HG03196 (cell line): Measurements from ENCODE around the gene BCAN.

Source experiments
- ATAC-seq: cut with Tn5 transposase; IDR thresholded peaks from one replicate; pipeline ENCODE4 v1.9.1; 2021; ENCODE audit not compliant: unreplicated experiment

The BCAN gene

DNA sequence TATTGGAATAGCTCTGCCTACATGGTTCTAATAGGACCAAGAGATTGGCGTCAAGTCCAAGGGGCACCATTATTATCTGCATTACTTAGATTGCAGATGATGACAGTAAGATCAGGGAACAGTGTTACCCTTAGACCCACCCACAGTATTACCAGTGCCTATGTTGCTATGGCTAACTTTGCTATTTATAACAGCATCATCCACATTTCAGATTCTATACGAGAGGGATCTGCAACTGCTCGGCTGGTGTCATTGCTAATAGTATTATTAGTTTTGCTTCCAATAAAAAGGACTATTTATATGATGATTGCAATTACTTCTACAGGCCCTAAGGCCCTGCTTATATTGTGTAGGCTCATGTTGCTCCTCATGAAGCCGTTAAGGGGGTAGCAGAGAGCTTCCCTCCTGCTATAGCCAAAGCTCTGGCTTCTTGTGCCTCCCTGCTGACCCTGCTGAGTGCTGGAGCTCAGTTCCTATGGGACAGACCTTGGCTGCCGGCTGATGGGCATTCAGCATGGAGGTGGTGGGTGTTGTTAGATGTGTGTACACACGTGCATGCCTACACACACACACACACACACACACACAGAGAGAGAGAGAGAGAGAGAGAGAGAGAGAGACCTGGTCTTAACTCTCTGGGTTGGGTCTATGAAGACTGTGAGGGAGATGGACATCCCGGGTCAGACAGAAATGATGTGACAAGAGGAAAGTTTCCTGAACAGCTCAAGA lies 1.3 kb downstream of the BCAN start:
- no peak for ATAC-seq

DNA sequence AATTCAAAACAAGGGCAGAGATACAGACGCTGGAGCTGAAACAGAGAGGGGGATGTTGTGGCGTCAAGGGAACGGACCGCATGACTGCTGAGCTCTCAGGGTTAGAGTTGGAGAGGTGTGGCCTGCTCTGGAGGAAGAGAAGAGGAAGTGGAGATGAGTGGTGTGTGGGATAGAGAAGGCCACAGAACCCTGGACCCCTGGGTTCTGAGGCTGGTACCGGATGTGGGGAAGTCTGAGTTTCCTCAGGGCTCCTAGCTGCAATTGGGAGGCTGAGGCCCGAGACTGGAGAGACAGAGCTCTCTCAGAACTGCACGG lies 1.8 kb downstream of the BCAN start:
- ATAC-seq: no peak

DNA sequence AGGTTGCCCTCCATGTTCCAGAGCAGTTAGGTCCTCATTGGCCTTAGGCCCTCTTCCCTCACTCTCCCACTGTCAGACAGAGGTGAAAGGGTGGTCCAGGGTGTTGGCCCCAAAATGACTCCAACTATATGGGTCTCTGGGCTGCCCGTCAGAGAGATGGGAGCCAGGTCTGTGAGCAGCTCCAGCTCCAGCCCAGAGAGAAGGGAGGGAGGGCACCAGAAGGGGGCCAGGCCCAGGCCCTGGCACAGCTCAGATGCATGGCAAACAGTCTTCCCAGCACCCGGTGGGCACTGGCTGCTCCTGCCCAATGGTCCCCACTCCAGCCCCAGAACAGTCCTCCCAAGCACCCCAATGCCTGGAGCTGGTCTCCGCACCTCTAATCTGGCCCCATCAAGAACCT lies 2.2 kb downstream of the BCAN start:
- no peak for ATAC-seq

DNA sequence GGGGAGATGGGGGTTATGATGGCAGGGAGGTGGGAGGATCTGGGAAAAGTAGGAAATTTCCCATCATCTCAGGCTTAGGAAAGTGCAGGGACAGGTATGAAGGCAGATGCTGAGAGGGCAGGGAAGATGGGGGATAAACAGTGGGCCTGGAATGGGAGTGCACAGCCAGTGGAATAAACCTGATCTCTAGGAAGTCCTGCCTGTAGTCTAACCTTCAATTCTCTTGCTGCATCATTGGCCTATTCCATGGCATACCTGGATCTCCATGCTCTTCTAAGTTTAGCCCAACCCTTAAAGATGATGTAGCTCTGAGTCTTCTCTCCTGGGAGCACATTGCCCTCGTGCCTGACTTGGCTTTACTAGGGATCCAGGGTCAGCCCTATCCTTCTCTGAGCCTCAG lies 2.7 kb downstream of the BCAN start:
- ATAC-seq: no peak

DNA sequence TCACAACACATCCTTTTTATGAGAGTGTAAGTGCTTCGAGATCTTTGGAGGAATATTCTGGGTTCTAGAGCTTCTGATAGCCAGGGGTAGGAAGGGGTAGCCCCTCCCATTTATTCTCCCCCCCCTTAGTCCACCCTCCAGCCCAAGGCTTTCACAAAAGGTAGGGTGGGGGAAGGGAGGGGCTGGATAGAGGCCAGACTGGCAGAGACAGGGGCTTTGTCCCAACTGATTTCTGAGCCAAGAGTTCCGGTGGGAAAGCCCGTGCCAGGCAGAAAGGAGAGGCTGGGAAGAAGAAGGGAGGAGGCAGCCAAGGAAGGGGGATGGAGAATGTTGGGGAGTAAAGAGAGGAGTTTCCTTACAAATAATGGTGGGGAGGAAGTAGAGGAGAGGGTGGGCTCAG lies 3.1 kb downstream of the BCAN start:
- ATAC-seq: no peak

DNA sequence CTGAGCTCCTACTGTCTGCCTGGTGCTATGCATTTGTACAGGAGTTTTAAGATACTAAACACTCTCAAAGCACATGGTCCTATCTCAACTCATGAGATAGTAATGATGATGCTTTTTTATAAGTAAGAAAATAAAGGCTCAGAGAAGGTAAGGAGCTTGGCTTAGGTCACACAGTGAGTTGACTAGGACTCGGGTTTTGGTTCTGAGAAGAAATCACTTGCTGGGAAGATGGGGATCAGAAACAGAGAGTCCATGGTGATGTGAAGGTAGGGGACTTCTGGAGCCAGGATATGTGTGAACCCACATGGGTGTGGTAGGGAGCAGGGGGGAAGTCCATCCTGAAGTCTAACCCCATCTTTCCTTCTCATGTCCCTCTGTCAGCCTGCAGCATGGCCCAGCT lies 3.7 kb downstream of the BCAN start:
- ATAC-seq: no peak

DNA sequence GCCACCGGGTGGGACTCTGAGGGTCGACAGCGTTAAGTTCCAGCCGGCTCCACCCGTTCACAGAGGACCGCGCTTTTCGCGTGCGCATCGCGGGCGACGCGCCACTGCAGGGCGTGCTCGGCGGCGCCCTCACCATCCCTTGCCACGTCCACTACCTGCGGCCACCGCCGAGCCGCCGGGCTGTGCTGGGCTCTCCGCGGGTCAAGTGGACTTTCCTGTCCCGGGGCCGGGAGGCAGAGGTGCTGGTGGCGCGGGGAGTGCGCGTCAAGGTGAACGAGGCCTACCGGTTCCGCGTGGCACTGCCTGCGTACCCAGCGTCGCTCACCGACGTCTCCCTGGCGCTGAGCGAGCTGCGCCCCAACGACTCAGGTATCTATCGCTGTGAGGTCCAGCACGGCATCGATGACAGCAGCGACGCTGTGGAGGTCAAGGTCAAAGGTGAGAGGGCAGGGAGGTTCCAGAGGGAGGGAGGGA lies 4.9 kb downstream of the BCAN start:
- no peak for ATAC-seq

DNA sequence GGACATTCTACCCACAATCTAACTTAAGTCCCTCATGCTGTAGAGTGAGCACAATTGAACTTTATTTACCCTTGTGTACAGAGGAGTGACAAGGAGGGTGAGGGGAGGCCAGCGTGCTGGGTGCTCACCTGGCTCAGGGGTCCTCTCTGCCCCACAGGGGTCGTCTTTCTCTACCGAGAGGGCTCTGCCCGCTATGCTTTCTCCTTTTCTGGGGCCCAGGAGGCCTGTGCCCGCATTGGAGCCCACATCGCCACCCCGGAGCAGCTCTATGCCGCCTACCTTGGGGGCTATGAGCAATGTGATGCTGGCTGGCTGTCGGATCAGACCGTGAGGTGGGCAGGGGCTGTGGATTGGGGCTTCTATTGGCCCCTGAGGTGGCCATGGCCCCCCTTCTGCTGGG lies 5.4 kb downstream of the BCAN start:
- ATAC-seq: no peak

DNA sequence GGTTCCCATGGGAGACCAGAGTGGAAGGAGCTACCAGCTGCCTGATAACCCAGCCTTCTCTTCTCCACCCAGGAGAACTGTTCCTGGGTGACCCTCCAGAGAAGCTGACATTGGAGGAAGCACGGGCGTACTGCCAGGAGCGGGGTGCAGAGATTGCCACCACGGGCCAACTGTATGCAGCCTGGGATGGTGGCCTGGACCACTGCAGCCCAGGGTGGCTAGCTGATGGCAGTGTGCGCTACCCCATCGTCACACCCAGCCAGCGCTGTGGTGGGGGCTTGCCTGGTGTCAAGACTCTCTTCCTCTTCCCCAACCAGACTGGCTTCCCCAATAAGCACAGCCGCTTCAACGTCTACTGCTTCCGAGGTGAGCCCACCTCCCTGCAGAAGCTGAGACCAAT lies 6.6 kb downstream of the BCAN start:
- no peak for ATAC-seq

DNA sequence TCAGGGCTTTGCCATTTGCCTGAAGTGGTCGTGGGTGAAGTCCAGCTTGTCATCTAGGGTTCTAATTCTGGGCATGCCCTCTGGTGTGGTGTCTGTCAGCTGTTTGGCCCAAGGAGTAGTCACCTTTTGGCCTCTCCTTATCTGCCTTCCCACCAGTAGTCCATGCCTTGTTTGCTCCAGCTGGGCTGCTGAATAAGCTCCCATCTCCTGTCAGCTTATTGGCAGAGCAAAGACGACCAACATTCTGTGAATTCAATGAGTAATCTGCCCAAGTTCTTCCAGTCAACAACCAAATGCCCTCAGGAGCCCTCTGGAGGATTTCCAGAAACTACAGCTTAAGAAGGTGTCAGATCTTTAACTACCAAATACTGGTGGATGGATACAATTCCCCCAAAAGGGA lies 7.0 kb downstream of the BCAN start:
- no peak for ATAC-seq

DNA sequence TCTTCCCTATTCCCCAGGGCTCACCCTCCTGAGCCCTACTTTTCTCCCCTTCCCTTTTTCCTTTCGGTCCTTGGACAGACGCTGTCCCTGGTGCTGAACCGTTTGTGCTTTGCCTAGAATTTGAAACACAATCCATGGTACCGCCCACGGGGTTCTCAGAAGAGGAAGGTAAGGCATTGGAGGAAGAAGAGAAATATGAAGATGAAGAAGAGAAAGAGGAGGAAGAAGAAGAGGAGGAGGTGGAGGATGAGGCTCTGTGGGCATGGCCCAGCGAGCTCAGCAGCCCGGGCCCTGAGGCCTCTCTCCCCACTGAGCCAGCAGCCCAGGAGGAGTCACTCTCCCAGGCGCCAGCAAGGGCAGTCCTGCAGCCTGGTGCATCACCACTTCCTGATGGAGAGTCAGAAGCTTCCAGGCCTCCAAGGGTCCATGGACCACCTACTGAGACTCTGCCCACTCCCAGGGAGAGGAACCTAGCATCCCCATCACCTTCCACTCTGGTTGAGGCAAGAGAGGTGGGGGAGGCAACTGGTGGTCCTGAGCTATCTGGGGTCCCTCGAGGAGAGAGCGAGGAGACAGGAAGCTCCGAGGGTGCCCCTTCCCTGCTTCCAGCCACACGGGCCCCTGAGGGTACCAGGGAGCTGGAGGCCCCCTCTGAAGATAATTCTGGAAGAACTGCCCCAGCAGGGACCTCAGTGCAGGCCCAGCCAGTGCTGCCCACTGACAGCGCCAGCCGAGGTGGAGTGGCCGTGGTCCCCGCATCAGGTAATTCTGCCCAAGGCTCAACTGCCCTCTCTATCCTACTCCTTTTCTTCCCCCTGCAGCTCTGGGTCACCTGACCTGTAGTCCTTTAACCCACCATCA lies 10.4 kb downstream of the BCAN start:
- no peak for ATAC-seq

DNA sequence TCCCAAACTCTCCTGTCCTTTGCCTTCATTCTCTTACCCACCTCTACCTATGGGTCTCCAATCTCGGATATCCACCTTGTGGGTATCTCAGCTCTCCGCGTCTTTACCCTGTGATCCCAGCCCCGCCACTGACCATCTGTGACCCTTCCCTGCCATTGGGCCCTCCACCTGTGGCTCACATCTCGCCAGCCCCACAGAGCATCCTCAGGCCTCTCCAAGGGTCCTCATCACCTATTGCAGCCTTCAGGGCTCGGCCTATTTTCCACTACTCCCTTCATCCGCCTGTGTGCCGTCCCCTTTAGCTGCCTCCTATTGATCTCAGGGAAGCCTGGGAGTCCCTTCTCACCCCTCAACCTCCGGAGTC lies 11.1 kb downstream of the BCAN start:
- no peak for ATAC-seq

DNA sequence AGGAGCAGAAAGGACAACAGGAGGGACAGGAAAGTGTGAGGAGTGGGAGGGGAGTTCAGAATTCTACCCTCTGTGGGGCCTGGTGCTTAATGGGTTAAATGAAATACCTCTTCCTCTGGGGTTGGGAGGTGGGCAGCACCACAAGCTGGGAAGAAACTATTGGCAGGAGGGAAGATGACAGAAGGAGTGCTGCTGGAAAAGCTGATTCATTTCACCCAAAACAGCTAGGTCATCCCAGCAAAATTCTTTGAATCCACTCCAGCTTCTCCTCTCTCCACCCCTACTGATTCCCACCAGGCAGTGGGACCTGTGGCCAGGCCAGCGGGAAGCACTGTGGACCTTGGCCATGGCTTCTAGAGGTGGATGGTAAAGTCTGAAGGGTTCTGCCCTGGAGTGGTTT lies 12.8 kb downstream of the BCAN start:
- no peak for ATAC-seq

DNA sequence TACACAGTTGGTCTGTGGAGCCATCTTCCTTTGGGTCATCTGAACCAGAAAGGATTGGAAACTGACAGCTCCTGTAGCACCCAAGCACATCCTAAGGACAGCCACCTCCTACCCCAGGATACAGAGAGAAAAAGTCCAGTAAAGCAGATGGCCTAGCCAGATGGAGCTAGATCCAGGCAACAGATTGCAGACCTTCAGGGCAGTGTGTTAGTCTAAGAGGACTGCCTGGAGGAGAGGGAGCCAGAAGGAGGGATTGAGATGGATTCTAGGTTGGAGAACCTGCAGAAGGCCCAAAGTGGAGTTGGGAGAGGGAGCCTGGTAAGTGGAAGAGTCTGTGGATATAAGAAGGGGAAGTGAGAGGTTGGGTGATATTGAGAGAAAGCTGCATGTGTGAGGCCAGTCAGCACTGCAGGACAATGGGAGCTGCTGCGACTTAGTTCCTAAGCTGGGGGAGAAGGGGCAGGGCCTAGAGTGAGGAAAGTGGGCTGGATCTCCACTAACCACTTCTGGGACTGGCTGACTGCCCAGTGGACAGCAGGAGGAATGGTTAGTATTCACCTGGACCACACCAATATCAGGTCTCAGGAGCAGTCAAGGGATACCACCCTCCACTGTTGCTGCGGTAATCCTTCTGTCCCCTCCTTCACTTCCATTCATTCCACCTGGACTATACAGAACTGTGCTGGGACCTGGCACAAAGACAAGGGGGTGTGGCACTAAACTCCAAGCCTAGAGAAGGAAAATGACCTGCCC lies 13.4 kb downstream of the BCAN start:
- ATAC-seq: no peak

DNA sequence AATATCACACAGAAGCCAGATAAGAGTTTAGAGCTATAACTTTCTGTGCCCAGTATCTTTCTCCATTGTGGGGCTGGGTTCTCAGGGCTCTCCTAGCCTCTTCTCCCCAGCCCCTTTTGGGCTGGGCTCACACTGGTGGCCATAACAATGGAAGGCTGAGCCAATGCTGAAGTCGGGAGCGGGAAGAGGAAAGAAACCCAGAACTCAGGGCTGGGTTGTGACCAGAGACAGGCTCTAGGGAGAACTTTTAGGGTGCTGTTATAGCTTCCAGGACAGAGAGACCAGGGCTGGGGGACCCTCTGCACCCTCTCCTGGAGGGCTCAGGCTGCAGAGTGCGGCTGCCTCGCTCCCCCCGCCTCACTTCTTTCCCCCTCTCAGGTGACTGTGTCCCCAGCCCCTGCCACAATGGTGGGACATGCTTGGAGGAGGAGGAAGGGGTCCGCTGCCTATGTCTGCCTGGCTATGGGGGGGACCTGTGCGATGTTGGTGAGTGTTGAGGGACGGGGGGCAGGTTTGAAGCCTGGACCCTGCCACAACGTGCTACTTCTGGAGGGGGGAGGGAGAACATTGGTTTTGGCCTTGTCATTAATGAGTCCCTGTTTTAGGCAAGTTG lies 14.1 kb downstream of the BCAN start:
- no peak for ATAC-seq

DNA sequence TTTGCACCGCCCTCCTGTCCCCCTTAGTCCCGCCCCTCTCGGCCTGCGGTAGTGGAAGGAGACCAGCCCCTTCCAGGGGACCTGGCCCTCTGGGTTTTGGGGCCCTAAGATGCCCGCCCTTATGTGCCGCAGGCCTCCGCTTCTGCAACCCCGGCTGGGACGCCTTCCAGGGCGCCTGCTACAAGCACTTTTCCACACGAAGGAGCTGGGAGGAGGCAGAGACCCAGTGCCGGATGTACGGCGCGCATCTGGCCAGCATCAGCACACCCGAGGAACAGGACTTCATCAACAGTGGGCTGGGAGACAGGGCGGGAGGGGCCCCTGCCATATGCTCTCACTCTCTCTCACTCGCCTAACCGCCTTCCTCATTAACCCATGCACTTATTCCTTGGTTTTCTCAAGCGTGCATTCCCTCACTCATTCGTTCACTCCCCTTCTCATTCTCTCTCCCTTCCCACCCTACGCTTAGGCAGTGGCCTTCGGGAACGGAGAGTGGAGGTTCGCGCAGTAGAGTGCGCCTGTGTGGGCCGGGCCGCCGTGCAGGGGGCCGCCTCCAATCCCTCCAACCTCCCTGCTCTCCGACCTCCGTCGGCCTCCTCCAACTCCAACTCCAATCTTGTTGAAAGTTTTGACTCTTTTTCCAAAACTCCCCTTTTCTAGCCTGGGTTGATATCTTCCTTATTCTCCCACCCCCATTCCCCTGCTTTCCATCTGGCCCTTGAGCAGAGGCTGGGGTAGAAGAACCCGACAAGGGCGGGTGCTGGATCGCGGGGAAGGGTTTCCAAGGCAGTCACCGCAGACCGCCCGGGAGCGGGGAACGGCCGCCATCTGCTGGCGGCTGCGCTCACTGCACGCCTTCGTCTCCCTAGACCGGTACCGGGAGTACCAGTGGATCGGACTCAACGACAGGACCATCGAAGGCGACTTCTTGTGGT lies 15.2 kb downstream of the BCAN start:
- no peak for ATAC-seq

DNA sequence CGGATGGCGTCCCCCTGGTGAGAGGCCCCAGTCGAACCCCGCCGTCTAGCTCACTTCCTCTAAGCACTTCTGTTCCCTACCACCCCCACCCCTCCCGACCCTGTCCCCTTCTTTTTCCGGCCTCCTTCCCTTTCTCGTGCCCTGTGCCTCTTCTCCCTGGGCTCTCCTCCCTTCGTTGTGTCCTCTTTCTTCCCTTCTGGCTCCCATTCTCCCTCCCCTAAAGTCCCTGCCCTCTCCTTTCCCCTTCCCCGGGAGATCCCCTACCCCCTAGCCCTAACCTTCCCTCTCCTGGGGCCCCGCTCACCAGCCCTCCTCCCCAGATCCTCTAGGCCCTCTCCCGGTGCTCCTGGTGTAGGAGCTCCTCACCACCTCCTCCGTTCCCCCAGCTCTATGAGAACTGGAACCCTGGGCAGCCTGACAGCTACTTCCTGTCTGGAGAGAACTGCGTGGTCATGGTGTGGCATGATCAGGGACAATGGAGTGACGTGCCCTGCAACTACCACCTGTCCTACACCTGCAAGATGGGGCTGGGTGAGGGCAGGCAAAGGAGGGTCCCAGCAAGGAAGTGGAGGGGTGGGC lies 15.9 kb downstream of the BCAN start:
- no peak for ATAC-seq

DNA sequence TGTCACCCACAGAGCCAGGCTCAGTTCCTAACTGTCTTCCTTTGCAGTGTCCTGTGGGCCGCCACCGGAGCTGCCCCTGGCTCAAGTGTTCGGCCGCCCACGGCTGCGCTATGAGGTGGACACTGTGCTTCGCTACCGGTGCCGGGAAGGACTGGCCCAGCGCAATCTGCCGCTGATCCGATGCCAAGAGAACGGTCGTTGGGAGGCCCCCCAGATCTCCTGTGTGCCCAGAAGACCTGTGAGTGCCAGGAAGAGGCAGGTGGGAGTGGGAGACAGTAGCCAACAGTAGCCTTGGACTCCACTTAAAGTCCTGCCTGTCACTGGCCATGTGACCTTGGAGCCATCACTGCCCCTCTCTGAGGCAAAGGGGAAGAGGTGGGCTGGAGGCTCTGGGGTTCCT lies 16.6 kb downstream of the BCAN start:
- ATAC-seq: no peak

DNA sequence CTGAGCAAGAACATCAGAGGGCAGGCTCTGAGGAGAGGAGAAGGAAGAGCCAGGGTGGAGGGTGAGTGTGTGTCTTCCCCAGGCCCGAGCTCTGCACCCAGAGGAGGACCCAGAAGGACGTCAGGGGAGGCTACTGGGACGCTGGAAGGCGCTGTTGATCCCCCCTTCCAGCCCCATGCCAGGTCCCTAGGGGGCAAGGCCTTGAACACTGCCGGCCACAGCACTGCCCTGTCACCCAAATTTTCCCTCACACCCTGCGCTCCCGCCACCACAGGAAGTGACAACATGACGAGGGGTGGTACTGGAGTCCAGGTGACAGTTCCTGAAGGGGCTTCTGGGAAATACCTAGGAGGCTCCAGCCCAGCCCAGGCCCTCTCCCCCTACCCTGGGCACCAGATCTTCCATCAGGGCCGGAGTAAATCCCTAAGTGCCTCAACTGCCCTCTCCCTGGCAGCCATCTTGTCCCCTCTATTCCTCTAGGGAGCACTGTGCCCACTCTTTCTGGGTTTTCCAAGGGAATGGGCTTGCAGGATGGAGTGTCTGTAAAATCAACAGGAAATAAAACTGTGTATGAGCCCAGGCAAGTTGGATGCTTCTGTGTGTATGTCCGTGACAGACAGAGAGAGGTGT lies 17.1 kb downstream of the BCAN start:
- ATAC-seq: no peak

DNA sequence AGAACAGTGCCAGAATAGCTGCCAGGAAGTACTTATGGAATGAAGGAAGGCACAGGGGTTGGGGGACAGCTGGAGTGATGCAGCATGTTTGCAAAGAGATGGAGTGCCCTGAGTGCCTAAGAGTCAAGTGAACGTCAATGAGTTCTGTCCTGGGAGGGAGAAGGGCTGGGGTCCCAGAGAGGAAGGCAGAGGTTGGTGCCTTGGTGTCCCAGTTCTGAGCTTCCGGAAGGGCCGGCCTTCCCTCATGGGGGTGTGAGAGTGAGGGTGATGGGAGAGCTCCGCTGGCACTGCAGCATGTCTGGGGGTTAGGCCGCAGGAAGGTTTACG lies 17.7 kb downstream of the BCAN start:
- ATAC-seq: peak; percentile 1
